Measurements from ENCODE around the gene TRIM73. TPM values are rescaled to one million over a fixed set of nuclear protein-coding genes. Genes with fewer than 3 reads are reported as not detected.
A peak's percentile ranks its signal among the peaks of the same experiment; 100 is the strongest.
"Not testable (repeated sequence)": the region's sequence is repeated elsewhere in the genome, so short reads cannot be mapped to it uniquely, and the experiment has no call there.

Gene TRIM73
- polyA plus RNA-seq, 4 donors, result 2.5 to 12.9 (median 3.8) TPM

DNA sequence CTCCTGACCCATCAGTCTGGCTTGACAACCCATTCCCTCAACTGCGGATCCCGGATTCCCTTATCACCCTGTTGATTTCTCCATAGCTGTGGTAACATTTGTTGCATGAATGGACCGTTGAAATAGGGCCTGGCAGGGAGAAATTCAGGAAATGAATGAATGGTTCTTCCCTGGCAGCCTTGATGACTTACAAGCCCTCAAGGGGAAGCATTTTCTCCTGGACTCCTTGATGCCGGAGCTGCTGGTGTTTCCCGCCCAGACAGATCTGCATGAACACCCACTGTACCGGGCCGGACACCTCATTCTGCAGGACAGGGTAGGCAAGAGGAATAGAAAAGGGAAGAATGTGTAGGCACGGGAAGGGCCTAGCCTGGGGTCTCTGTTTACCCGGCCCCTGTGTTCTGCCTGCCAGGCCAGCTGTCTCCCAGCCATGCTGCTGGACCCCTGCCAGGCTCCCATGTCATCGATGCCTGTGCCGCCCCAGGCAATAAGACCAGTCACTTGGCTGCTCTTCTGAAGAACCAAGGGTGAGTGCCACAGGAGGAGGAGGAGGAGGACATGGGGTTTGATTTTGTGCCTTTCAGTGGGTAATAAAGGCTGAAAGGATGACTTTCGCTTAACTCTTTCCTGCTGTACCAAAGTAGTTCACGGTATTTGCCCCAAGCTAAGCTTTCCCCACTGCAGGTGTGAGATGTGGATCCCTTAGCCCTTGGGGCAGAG is 19.4 kb downstream of the TRIM73 start:
- not testable (repeated sequence) for DNase-seq (ENCODE audit: low read depth in 4 of 4, low spot score in 3 of 4)

DNA sequence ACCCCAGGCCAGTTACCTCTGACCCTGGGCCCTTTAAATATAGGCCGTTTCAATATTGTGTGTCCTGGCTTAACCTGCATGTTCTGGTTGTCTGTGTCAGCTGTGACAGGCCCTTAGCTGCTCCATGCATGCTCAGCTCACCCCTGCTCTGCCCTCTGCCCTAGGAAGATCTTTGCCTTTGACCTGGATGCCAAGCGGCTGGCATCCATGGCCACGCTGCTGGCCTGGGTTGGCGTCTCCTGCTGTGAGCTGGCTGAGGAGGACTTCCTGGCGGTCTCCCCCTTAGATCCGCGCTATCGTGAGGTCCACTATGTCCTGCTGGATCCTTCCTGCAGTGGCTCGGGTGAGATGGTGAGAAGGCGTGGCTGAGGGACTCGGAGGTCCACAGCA is 20.0 kb downstream of the TRIM73 start:
- not testable (repeated sequence) for DNase-seq (ENCODE audit: low read depth in 4 of 4, low spot score in 3 of 4)

DNA sequence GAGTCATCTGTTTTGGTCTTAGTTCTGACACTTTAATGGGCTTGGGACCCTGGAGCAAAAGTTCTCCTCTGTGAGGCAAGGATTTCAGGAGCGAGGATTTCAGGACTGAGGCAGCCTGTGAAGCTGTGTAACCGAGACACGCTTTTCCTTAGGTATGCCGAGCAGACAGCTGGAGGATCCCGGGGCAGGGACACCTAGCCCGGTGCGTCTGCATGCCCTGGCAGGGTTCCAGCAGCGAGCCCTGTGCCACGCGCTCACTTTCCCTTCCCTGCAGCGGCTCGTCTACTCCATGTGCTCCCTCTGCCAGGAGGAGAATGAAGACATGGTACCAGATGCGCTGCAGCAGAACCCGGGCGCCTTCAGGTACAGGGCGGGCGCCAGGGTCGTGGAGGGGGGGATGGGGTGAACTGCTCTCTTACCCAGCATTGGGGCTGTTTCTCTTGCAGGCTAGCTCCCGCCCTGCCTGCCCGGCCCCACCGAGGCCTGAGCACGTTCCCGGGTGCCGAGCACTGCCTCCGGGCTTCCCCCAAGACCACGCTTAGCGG is 20.5 kb downstream of the TRIM73 start:
- DNase-seq (ENCODE audit: low read depth in 4 of 4, low spot score in 3 of 4), result not testable (repeated sequence)

DNA sequence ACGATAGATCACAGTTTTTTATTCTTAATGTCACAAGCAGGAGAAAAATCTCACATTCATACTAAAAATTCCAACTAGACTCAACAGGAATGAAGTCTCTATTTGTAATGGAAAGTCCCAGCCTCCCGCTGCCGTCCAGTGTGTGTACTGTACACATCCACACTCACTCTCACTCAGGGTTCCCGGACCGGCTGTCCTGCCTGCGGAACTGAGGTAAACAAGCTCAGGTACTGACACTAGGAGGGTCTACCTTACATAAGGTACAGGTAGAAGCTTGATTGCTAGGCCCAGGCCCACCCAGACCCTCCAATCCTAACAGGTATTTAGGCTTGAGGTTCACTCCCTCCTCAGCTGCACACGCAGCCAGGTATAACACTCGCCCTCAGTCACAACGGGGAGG is 21.4 kb downstream of the TRIM73 start:
- DNase-seq (ENCODE audit: low read depth in 4 of 4, low spot score in 3 of 4), result not testable (repeated sequence)

DNA sequence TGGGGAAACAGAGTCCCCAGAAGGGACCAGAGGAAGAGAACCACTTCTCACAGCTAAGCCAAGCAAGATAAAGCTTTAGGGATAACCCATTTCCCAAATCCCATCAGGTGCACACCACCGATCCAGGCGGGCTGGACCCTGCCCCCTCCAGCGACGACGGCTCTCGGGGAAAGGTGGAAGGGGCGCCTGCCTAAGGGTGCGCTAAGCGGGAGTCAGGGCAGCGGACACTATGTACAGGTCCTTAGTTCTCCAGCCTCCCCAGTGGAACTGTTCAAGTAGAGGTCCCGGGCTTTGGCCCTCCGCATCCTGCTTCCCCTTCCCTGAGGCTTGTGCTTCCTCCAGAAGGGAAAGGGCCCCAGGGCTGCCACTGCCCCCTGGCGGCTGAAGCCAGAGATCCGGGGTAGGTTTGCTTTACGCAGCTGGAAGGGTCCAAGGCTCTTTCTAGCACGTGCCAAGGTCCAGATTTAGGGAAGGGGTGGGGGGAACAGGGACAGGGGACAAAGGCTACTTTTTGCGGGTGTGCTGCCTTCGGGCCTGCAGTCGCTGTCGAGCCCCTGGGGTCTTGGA is 22.9 kb downstream of the TRIM73 start:
- DNase-seq (ENCODE audit: low read depth in 4 of 4, low spot score in 3 of 4), result not testable (repeated sequence)

DNA sequence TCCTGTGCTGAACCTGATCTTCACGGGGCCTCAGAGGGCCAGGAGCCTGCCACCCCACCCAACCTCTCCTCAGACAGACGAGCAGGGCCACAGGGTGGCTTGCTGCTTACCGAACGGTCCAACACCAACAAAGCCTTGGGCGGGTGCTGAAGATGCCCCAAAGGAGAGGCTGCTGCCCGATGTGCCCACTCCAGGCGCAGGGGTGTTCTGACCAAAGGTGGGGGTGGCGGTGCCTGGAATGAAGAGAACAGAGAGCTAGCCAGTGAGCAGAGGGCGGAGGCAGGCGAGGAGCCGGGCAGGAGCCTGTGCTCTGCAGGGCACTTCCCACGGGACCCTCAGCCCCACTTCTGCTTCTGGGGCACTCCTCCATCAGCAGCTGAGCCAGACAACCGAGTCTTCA is 23.8 kb downstream of the TRIM73 start:
- DNase-seq (ENCODE audit: low read depth in 4 of 4, low spot score in 3 of 4), result not testable (repeated sequence)

DNA sequence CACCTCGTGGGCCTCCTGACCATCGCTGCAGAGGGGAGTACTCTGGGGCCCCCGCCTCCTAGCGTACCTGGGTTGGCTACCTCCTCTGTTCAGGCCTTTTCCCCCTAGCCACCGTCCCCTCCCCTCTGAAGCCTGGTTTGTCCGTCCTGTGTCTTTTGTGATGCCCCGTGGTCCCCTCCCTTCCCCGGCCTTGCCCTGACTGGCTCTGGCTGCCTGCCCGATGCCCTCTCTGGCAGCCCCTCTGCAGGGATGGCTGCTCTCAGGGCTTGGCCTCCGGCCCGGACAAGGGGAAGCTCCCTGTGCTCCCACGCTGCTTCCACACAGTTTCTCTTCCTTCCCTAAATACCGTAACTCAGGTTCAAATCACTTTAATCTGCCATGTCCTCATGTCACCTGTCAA is 24.3 kb downstream of the TRIM73 start:
- not testable (repeated sequence) for DNase-seq (ENCODE audit: low read depth in 4 of 4, low spot score in 3 of 4)

DNA sequence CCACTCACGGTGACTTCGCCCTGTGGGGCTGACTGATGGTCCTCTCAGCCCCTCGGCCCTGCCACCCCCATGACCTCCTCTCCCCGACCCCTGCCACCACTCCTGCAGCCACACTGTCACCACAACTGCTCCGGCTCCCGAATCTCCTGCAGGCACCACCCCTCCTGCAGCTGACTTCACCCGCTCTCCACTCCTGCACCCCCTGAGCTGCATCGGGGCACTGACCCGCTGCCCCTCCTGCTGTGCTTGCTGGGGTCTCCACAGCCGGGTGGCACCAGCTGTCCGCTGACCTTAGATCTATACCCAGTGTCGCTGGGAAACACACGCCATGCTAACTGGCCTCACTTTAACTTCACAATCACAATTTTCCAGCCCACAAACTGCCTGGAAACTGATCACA is 24.7 kb downstream of the TRIM73 start:
- DNase-seq (ENCODE audit: low read depth in 4 of 4, low spot score in 3 of 4), result not testable (repeated sequence)

DNA sequence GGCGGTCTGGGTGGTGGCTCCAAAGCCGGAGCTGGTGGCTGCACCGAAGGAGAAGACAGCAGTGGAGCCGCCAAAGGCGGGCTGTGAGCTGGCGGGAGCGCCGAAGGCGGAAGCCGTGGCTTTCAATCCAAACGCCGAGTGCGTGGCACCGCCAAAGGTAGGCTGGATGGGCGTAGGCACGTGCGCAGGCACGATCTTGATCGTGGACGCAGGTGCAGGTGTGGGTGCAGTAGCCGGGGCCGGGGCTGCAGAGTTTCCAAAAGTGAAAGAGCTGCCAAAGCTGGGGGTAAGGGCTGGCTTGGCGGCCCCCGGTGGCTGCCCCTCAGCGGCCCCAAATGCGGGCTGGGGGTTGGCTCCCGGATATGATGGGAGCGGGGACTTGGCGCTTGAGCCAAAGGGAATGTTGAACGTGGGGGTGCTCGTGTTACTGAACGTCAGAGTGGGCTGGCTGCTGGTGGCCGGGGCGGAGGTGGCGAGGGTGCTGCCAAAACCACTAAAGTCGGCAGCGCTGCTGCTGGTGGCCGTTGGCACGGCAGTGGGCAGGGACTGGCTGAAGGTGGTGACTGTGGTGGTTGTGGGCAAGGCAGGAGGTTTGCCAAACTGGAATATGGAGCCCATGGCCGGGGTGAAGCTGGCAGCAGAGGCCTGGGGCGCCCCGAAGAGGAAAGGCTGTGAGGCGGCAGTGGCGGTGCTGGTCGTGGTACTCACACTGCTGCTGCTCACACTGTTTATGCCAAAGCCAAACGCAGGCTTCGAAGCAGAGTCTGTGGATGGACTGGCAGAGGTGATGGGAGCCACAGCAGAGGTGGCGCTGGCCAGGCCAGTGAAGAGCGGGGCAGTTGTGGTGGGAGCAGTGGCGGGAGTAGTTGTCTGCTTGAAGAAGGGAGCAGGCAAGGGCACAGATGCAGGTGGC is 26.6 kb downstream of the TRIM73 start:
- not testable (repeated sequence) for DNase-seq (ENCODE audit: low read depth in 4 of 4, low spot score in 3 of 4)

DNA sequence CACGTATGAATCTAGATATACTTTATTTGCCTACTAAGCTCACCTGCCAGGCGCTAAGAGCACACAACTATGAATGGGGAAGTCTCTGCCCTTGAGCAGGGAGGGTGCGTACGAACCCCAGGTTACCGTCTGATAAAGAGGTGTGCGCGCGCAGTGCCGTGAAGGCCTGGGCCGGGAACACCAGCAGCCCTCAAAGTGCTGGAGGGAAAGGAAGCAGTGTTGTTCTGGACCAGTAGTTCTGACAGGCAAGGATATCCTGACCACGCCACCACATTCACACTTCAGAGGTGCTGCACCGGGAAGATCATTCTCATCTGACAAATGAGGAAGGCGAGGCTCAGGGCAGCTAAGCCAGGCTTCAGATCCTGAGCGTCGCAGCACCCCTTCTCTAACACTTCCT is 28.1 kb downstream of the TRIM73 start:
- not testable (repeated sequence) for DNase-seq (ENCODE audit: low read depth in 4 of 4, low spot score in 3 of 4)

DNA sequence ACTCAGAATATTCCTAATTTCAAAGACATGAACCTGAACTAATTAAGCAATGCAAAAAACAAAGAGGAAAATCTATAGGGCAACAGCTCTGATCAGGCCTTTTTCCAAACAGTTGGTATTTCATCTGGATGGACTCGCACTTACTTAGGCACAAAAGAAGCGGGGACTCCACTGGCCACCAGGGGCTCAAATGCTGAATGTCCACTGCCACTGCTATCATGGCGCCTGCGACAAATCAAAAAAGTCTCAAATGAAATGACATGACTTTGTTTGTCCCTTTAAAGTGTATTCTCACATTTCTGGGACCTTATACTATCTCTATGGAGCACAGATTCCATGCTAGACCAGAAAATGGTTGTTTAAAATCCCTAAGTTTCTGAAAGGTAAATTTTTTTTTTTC is 43.6 kb downstream of the TRIM73 start:
- not testable (repeated sequence) for DNase-seq (ENCODE audit: low read depth in 4 of 4, low spot score in 3 of 4)

DNA sequence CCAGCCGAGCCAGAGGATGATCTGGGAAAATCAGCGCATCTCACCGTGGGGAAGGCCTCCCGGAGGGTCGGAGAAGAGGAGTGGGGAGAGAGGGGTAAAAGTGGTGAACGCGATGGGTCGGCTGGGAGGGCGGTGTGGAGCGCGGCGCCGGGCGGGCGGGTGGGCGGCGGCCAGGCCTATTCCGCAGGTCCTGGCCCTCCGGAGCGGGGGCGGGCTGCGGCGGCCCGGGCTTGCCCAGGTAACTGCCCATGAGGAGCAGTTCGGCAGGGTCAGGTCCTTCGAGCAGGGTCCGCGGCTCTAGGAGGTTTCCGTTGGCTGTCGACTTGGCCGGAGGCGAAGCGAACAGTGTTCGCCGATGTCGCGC is 46.7 kb downstream of the TRIM73 start:
- not testable (repeated sequence) for DNase-seq (ENCODE audit: low read depth in 4 of 4, low spot score in 3 of 4)

DNA sequence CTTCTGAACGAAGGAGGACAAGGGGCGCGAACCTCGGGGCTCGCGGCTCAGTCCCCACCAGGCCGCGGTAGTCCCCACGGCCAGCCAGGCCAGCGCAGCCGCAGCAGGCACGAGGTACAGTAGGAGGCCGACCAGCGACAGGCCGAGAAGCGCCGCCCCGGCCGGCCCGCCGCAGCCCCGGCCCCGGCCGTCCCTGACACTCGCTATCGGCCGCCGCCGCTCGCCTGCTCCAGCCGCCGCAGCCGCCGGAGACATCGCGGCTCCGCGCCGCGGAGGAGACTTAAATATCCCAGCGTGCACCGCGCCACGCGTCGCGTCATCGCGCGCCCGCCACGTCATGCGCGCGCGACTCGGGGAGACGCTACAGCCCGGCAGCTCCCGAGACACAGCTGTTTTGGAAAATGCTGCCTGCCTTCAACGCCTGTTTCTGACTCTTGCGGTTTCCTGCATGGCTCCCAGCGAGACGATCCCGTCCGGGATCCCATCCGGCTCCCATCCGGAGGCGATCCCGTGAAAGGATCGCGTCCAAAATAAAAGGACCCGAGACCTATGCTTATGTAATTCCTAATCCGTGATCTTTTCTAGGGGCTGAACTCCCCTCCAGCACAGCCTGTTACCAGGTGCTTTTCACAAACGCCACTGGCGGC is 47.2 kb downstream of the TRIM73 start:
- peak in 1 of 4 donors; percentile 0 for DNase-seq (ENCODE audit: low read depth in 4 of 4, low spot score in 3 of 4)

DNA sequence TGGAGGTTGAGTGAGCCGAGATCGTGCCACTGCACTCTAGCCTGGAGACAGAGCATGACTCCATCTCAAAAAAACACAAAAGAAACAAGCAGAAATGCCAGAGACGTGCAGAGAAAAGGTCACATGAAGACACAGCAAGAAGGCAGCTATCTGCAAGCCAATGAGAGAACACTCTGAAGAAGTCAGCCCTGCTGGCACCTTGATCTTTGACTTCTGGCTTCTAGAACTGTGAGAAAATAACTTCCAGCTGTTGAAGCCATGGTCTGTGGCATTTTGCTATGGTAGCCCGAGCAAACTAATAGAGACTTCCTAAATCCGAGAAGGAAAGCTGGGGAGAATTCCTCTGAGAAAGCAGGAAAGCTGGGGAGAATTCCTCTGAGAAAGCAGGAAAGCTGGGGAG is 54.5 kb downstream of the TRIM73 start:
- DNase-seq (ENCODE audit: low read depth in 4 of 4, low spot score in 3 of 4), result not testable (repeated sequence)

DNA sequence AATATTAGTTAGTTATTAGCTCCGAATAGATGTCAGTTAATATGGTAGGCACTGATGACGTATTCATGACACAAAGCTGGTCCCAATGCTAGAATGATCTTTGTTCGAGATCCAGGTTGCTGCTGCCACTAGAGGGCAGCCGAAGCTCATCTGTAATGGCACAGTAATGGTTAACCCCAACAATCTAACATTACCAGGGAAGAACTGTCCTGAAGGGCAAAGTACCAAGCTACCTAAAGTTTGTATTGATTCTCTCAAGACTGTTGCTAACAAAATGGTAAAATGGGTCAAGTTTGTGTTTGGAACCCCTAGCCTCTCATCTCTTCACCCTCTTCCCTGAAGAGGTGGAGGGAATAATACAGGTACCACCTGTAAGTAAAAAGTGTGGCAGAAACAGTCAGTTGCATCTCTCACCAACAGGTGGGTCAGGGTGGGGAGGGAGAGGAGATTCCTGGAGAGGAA is 57.1 kb downstream of the TRIM73 start:
- not testable (repeated sequence) for DNase-seq (ENCODE audit: low read depth in 4 of 4, low spot score in 3 of 4)

Other genes starting within 250 kb of the TRIM73 start
- gene POM121C, start 90.7 kb downstream of the TRIM73 start, polyA plus RNA-seq (ENCODE audit: insufficient read length in 4 of 4), result 10 to 100 TPM; 49.7 to 73.7 (median 60.3) TPM
- 1 to 10 TPM in 3 of 4 donors, under 1 TPM in 1; 0.85 to 4.8 (median 2.4) TPM for gene SPDYE5, start 96.7 kb downstream of the TRIM73 start, polyA plus RNA-seq (ENCODE audit: insufficient read length in 4 of 4)

Data from left renal pelvis (tissue), 4 donors.